Measurements from ENCODE around the gene TRAF3.
A peak's percentile ranks its signal among the peaks of the same experiment; 100 is the strongest.

TRAF3 gene

DNA sequence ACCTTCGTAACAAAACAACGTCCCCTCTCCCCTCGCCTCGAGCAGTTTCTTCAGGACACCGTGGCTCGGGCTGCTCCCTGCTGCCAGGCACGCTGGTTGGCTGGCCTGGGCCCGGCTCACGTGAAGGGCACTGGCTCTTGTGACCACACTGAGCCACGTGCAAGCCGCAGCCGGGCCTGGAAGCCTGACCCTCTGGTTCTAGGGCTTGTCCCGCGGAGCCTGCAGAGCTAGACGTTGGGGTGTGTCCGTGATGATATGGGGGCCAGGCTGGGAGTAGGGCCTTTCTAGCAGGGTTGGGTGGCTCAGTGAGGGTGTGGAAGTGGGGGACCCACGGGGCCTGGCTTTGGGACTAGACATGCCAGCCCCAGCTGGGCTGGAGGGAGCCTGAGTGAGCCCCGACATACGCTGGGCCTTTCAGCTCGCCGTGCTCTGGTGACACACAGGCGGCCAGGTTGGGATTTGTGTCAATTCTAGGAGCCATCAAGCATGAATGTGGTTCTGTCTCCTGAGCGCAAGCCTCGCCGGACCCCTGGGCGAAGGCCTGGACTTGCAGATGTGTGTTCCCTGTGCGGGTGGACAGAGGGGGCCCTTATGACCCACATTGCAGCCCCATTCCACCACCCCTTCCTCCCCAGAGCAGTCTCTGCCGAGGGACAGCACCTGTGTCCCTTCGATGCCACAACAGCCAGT is 131.7 kb downstream of the TRAF3 start:
- DNase-seq (ENCODE audit: low read depth in 2 of 2): no peak

DNA sequence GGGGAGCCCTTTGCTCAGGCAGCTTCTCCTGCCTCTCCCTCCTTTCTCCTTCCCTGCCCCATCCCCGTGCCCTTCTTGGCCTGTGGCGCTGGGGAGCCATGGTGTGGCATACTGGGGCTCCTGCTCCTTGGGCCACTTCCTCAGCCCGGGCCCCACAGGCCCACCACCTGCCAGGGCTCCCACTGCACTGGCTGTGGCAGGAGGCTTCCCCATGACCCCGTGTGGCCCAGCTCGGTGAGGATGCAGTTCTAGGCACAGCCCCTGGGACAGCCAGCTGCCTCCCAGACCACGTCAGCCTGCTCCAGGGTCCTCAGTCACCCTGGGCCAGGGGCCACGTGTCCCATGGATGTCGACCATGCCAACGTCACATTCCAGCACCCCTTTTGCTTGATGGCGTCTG is 132.2 kb downstream of the TRAF3 start:
- DNase-seq (ENCODE audit: low read depth in 2 of 2): no peak

DNA sequence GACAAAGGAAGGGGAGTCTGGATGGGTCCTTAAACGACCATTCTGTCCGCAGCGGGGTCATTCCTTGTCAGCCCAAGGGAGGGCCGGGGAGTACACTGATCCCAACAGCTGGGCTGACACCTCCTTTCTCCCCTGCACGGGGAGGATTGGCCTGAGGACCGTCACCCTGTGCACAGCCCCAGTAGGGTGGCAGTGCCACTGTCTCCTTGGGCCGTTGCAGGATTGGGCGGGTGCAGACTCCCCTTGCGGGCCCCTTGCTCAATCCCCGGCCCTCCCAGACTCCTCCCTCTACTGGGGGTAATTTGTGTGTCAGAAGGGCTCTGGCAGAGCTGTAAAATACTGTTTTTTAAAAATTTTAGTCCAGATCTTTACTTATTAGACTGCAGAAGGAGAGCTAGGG is 132.7 kb downstream of the TRAF3 start:
- DNase-seq (ENCODE audit: low read depth in 2 of 2): no peak

DNA sequence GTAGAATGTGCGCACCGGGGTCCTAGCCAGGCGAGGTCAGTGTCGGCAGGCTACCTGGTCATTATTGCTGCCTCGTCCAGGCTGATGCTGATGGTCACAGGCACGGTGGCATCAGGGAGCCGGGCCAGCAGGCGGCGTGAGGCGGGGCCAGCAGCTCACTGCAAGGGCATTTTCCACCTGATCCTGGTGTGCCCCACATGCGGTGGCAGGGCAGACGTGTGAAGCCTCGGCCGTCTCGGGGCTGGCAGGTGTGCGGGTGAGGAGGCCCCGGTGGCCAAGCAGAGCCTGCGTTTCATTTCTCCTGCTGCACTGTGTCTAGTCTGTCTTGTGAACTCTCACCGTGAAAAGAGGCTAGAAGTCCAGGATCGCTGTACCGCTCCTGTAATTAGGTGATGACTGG is 133.2 kb downstream of the TRAF3 start:
- DNase-seq (ENCODE audit: low read depth in 2 of 2): no peak

DNA sequence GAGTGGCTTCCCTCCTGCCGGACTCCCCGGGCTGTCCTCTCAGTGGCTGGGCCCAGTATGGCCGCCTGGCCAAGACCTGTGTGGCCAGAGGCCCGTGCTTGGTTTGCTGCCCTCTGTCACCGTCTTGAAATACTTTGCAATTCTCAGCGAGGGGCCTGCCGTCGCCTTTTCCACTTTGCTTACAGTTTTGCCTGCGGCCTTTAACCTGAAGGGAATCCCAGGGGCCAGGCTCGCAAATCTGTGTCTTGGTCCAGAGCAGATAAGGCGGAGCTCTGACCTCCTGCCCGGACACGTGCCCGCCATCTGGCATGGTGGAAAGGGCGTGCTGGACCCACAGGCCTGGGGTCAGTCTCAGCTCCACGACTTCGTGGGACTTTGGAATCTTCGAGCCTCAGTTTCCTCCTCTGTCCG is 134.3 kb downstream of the TRAF3 start:
- no peak for DNase-seq (ENCODE audit: low read depth in 2 of 2)

DNA sequence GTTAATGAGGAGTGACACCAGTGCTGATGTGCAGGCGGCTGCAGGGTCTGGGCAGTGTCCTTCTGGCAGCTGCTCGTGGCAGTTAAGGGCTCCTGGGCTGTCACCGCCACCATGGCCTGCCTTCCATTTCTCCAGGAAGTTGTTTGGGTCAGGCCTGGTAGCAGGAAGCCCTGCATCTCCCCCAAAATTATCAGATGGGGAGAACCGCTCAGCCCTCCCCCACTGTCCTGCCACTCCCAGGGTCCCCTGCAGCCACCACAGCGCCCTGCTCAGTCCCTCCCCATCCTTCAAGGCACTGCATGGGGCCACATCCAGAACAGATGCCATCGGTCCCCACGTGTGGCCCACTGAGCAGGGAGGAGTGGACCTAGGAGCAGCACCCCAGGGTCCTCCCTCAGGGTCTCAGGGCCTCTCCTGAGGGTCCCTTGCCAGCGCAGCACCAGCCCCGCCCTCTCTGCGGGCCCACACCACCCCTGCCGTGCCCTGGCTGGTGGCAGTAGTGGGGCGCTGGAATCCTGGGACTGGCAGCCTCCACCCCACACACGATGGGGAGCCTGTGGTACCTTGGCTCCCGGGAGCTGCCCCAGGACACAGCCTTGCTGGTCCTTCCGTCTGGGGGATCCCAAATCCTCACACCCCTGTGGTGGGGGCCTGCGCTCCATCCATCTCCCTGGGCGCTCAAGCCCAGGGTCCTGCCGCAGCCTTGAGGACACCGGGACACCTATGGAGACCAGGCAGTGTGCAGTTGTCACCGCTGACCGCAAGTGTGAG is 134.9 kb downstream of the TRAF3 start:
- DNase-seq (ENCODE audit: low read depth in 2 of 2): no peak

DNA sequence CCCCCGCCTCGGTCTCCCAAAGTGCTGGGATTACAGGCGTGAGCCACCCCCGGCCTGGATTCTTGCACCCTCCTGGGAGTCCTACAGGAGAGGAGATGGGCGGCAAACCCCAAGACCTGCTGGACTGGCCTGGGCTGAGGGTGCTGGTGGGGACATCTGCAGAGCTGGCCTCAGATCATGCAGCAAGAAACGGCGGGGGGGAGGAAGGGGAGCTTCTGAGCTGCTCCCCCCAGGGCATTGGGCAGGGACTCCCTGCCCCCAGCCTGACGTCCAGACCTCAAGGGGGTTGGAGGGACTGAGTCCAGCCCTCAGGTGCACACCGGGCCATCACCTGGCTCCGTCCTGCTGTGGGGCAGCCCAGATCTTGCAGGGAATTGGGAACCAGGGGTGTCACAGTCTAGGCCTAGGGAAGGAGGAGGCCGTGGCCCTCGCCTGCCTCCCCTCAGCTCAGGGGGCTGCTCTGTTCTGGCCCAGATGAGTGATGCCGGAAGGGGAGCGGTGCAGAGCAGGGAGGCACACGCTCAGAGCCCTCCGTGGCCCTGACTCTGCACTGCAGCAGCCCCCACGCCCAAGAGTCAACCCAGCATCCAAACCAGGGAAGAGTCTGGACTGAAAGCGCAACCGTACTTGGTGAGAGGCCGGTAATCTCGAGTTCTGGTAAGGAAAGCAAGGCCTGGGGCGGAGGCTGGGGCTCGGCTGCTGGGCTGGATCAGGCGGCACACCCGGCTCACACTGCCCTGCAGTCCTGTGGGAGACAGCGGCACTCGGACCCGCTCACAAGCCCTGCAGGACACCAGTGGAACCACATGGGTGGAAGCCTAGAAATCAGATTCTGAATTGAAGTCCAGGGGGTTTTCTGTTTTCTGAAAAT is 136.3 kb downstream of the TRAF3 start:
- DNase-seq (ENCODE audit: low read depth in 2 of 2): no peak

DNA sequence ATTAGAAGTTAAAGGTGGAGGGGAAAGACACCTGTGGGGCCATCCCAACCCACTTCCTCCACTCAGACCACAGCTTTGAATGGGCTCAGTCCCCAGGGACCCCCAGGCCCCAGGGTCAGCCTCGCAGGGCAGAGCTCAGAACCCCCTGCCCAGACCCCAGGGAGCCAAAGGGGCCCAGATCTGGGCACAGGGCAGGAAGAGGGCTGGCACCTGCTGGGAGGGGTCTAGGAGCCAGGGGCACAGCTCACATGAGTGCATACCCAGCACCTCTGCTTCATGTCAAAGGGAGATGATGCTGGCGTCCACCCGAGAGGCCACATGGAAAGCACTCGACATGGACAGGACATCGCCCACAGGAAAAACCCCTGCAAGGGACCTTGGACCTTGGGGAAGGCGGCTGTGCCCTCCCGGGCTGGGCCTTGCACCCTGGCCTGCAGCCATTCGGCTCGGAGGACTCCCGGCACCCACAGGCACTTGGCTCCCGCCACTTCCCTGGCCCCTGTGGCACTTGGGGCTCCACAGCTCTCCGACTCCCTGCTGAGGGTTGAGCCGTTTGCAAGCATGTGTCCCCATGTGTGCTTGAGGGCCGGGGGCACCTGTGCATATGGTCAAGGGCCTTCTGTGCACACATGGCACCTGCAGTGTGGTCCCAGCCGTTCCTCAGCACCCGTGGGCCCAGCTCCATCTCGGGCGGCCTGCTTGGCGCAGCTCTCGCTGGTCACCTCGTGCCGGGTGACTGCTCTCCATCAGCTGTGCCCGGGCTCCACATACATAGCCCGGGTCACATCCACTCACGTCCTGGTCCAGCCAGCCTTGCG is 137.4 kb downstream of the TRAF3 start:
- DNase-seq (ENCODE audit: low read depth in 2 of 2): no peak

DNA sequence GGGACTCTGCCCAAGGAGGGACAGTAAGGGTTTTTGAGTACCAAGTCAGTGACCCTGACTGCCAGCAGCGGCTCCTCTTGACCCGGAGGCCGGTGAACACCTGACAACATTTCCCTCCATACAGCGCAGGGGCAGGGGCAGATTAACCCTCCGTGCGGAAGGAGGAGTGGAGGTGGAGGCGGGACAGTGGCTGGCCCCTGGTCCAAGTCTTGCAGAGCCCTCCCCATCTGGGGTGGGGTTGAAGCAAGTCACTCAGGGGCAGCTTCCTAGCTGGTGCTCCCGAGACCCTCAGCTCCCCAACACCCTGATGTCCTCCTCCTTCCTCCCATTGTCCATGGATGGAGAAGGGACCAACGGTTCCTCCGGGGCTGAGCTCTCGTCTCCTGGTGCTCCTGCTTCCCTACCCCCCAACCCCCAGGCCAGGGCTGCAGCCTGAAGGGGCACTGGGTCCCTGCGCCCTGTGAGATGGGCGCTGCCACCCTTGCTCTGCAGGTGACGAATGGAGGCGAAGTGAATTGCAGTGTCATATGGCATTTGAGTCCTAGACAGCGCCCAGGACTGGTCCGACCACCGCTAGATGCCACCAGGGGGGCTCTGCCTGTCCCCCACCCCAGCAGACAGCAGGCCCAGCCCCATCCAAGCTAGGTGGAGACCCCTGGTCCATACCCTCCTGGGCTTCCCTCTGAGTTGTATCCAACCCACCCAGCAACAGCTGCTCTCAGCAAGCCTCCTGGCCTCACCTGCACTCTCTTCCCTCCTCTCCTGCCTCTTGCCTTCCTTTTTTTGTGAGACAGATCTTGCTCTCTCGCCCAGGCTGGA is 138.3 kb downstream of the TRAF3 start:
- no peak for DNase-seq (ENCODE audit: low read depth in 2 of 2)

DNA sequence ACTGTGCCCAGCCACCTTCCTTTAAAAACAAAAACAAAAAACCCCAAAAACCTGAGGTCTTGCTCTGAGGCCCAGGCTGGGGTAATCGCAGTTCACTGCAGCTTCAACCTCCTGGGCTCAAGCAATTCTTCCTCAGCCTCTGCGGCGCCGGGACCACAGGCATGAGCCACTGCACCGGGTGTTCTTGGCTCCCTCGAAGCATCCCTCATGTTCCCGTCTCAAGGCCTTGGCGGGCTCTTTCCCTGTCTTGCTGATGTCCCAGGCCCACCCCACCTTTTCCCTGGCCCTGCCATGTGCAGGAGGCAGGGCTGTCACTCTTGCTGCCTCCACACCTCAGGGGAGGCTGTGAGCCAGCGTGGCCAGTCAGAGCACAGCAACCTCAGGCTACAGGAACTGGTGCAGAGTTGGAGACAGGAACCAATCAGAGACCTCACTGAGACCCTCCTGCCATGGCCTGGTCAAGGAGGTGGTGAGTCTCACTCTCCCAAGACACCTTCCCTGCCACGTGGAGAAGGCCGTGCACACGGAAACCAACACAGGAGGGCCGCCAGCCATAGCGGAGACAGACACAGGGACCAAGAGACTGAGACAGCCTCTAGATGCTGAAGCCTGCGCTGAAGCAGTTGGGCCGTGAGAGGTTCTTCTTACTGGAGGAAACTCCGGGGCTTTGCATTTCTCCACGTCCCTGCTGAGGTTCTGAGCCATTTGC is 139.3 kb downstream of the TRAF3 start:
- DNase-seq (ENCODE audit: low read depth in 2 of 2): no peak

DNA sequence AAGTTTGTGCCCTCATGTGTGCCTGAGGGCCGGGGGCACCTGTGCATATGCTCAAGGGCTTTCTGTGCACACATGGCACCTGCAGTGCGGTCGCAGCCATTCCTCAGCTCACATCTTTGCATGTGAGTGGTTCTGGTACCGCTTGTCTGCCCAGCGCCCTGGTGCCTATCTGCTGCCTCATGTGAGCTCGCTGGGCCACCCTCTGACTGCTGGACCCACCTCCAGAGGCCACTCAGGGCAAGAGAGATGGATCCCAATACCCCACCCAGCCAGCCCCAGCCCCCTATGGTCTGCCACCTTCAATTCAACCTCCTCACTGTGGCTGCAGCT is 139.8 kb downstream of the TRAF3 start:
- no peak for DNase-seq (ENCODE audit: low read depth in 2 of 2)

DNA sequence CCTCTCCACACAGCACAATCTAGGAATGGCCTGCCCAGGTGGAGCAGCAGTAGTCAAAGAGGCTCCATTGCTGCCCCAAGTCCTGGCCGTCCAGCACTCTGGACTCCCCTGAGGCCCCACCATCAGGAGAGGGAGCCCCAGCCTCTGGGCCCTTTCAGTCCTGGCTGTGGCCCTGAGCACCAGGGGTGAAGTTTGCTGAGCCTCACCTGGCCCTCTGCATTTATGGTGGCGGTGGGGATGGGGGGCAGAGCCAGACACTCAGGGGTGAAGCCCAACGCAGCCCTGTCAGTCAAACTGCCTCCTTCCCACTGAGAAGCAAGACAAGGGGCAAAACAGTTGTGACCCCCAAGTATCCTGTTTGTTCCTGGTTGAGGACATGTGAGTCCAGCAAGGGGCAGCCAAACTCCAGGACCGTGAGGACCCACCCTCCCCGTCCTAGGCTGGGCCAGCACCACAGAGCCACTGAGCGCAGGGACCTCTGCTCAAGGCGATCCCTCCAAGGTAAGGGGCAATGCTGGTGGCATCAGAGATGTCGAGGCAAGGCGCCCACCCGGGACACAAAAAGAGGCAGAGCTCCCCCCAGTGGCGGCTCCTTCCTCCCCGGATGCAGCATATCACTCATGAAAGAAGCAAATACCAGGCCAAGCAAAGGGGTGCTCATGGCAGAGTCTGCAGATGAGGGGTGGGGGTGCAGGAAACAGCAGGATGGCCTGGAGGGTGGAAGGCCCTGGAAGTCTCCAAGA is 140.4 kb downstream of the TRAF3 start:
- DNase-seq (ENCODE audit: low read depth in 2 of 2): peak; percentile 20 to 21

DNA sequence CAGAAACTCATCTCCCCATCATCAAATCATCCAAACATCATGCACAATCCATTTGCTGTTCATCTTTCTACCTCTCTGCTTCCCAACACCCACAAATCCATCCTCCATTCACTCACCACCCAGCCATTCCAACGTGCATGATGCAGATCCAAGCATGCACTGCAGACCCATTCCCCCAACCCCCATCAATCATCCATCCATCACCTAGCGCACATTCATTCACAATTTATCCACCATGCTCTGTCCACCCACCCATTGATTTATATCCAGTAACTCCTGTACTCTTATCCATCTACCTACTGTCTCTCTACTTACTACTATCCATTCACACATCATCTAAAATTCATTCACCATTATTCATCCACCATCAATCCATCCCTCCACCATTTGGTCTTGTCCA is 141.2 kb downstream of the TRAF3 start:
- DNase-seq (ENCODE audit: low read depth in 2 of 2): no peak

DNA sequence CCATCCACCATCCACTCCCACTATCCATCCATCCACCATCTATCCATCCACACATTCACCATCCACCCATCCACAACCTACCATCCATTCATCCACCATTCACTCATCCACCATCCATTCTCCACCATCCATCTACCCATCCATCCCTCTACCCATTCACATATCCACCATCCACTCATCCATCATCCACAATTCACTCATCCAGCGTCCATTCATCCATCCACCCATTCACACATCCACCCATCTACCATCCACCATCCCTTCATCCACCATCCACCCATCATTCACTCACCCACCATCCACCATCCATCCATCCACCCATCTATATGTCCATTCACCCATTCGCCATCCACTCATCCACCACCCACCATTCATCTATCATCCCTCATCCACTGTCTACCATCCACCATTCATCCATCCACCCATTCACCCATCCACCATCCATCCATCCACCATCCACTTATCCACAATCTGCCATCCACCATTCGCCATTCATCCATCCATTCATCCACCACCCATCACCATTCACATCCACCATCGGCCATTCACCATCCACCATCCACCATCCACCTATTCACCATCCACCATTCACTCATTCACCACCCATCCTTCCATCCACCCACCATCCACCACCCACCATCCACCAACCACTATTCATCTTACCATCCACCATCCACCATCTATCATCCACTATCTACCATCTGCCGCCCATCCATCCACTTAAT is 143.2 kb downstream of the TRAF3 start:
- no peak for DNase-seq (ENCODE audit: low read depth in 2 of 2)

DNA sequence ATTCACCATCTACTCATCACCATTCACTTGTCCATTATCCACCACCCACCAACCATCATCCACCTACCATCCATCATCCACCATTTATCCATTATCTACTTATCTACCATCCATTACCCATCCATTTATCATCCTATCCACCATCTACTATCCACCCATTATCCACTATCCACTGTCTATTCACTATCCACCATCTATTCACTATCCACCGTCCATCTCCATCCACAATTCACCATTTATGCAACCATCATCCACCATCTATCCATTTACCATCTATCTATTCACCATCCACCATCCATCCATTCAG is 143.7 kb downstream of the TRAF3 start:
- no peak for DNase-seq (ENCODE audit: low read depth in 2 of 2)

DNA sequence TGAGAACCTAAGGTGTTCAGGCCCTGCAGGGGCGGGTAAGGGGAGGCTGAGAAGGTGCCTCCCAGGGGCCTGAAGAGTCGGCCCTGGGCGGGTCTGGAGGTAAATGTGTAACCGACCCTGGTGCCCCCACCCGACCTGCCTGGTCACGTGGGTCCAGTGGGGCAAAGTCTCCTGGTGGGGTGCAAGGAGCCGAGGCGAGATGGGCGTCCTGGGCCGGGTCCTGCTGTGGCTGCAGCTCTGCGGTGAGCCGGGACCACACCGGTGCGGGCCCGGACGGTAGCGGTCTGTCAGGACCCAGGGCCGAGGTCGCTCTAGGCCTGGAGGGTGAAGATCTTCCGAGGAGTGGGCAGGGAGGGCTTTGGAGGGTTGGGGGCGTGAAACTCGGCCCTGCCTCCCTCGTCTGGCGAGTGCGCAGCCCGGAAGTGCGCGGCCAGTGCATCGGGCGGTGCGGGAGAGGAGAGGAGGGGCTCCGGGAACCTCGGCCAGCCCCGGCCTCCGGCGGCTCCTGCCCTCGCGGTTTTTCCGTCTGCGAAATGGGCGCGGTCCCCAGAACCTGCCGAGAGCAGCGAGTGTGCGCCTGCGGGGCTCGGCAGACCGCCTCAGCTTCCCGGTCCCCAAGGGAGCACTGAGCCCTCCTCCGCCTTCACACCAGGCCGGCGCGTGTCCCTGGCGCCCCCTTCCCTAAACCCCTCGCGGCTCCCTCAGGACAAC is 145.4 kb downstream of the TRAF3 start, which contains the start of gene AMN:
Gene AMN (plus strand): TSS at position 174 of the 711 bp plus-strand sequence. CDS start 26 bp downstream, at position 200.
- DNase-seq (ENCODE audit: low read depth in 2 of 2): no peak

DNA sequence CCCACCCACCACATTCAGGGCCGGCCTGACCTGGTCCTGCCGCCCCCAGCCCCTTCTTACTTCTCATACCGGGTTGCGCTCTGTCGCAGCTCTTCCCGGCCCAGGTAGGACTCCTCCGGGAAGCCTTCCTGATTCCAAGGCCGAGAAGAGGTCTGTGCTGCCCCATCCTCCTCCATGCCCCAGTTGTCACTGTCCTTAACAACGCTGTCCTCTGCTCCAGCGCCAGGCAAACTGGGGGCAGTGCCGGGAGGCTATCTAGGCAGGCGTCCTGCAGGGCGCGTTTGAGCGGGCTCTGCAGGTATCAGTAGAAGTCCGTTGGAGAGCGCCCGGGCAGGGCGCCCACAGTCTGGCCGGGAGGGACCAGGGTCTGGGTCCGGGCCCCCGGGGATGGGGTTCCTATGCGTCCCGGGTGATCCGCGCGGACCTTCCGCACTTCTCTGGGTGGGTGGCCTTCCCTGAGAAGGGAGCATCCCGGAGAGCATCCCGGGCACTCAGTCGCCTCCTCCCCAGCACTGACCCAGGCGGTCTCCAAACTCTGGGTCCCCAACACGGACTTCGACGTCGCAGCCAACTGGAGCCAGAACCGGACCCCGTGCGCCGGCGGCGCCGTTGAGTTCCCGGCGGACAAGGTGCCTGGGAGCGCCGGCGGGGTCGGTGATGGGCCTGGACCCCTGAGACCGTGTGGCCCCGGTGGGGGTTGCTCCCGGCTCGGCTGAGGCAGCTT is 146.1 kb downstream of the TRAF3 start:
- DNase-seq (ENCODE audit: low read depth in 2 of 2): no peak
